ENCODE measurements around the gene DAPL1. TPM values are rescaled to one million over a fixed set of nuclear protein-coding genes. Genes with fewer than 3 reads are reported as not detected.
"Not testable (repeated sequence)": the region's sequence is repeated elsewhere in the genome, so short reads cannot be mapped to it uniquely, and the experiment has no call there.

The DAPL1 gene
- total RNA-seq, 4 donors from 2014 or later = not detected

DNA sequence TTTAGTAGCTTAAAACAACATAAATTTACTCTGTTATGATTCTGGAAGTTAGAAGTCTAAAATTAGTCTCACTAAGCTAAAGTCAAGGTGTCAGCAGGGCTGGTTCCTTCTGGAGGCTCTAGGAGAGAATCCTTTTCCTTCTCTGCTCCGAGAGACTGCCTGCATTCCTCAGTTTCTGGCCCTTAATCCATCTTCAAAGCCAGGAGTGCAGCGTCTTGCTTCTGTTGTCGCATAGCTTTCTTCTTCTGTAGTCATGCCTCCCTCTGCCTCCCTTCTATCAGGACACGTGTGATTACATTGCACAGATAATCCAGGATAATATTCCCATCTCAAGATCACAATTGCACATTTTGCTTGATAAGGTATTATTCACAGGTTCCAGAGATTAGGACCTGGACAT is 35.1 kb downstream of the DAPL1 start:
- H3K4me1 ChIP-seq = no peaks in the 10 kb centered on the region
- intact Hi-C loops (cut with DNase I; ENCODE audit: low total_unique reads) = no loop called here
- H3K27ac ChIP-seq = peak overlapping the region in 1 of 2 donors; percentile 10
- no peak overlapping the region for H3K4me3 ChIP-seq
- no peaks in the 10 kb centered on the region for H3K36me3 ChIP-seq
- H3K27me3 ChIP-seq = no peaks in the 10 kb centered on the region
- H3K9me3 ChIP-seq = no peaks in the 10 kb centered on the region
- TF ChIP-seq, protein P1, sequence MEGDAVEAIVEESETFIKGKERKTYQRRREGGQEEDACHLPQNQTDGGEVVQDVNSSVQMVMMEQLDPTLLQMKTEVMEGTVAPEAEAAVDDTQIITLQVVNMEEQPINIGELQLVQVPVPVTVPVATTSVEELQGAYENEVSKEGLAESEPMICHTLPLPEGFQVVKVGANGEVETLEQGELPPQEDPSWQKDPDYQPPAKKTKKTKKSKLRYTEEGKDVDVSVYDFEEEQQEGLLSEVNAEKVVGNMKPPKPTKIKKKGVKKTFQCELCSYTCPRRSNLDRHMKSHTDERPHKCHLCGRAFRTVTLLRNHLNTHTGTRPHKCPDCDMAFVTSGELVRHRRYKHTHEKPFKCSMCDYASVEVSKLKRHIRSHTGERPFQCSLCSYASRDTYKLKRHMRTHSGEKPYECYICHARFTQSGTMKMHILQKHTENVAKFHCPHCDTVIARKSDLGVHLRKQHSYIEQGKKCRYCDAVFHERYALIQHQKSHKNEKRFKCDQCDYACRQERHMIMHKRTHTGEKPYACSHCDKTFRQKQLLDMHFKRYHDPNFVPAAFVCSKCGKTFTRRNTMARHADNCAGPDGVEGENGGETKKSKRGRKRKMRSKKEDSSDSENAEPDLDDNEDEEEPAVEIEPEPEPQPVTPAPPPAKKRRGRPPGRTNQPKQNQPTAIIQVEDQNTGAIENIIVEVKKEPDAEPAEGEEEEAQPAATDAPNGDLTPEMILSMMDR (IDR thresholded peaks at IDR 0.05) = no peak
- no peak for TF ChIP-seq POLR2A (IDR thresholded peaks at IDR 0.05)
- no peak for DNase-seq

GRCh38 chr2:158835431-158835830 is 40.3 kb downstream of the DAPL1 start:
- Histone ChIP-seq H3K9me3 (no peaks in the 10 kb centered on the region), H3K27me3 (no peaks in the 10 kb centered on the region), H3K4me1 (no peaks in the 10 kb centered on the region), H3K27ac (no peak overlapping the region), H3K36me3 (no peaks in the 10 kb centered on the region), H3K4me3 (no peak overlapping the region)
- no peak for TF ChIP-seq POLR2A (IDR thresholded peaks at IDR 0.05)
- DNase-seq = no peak
- intact Hi-C loops (cut with DNase I; ENCODE audit: low total_unique reads) = no loop called here

DNA sequence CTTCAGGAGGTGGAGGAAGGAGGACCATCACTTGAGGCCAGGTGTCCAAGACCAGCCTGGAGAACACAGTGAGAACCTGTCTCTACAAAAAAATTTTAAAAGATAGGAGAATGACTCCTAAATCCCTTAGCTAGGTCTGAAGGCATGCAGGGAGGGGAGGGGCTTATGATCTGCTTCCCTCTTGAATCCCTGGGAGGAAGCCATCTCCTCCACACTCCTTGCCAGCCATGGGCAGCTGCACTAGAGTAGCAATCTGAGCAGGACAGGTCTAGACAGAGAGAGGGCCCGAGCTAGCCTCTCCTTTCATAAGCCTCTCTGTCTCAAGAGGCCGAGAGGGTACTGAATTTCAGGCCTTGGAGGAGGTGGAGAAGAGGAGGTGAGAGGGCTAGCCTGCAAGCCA is 42.5 kb downstream of the DAPL1 start:
- H3K4me3 ChIP-seq = no peak overlapping the region
- intact Hi-C loops (cut with DNase I; ENCODE audit: low total_unique reads) = no loop called here
- no peaks in the 10 kb centered on the region for H3K27me3 ChIP-seq
- DNase-seq = no peak
- no peaks in the 10 kb centered on the region for H3K36me3 ChIP-seq
- no peak for TF ChIP-seq POLR2A (IDR thresholded peaks at IDR 0.05)
- TF ChIP-seq, protein P1 (IDR thresholded peaks at IDR 0.05) = no peak
- no peaks in the 10 kb centered on the region for H3K9me3 ChIP-seq
- H3K27ac ChIP-seq = no peak overlapping the region
- H3K4me1 ChIP-seq = no peaks in the 10 kb centered on the region

DNA sequence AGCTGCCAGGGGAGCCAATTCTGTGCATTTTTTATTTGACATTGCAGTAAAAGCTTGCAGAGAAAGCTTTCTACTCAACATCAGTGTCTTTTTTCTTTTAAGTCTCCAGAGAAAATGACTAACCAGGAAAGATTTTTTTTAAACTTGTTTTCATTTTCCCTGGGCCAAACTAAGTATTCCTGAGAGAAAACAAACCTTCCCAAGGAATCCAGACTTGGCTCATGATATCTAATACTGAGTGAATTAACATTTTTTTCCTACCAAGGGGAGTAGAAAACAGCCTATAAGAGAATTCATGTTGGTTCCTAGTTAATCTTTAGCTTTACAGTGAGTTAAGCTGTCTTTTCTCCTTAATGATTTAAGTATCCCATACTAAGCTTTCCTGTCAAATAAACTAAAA is 46.7 kb downstream of the DAPL1 start:
- intact Hi-C loops (cut with DNase I; ENCODE audit: low total_unique reads) = no loop called here
- H3K4me3 ChIP-seq = no peak overlapping the region
- peak overlapping the region; percentile 63 to 64 for H3K27ac ChIP-seq
- no peak for DNase-seq
- H3K4me1 ChIP-seq = no peaks in the 10 kb centered on the region
- no peaks in the 10 kb centered on the region for H3K27me3 ChIP-seq
- no peaks in the 10 kb centered on the region for H3K9me3 ChIP-seq
- H3K36me3 ChIP-seq = no peaks in the 10 kb centered on the region
- TF ChIP-seq POLR2A (IDR thresholded peaks at IDR 0.05) = no peak
- TF ChIP-seq, protein P1 (IDR thresholded peaks at IDR 0.05) = no peak

GRCh38 chr2:158845444-158845843 is 50.3 kb downstream of the DAPL1 start:
- H3K36me3 ChIP-seq = no peaks in the 10 kb centered on the region
- H3K27me3 ChIP-seq = no peaks in the 10 kb centered on the region
- no peaks in the 10 kb centered on the region for H3K9me3 ChIP-seq
- no peaks in the 10 kb centered on the region for H3K4me1 ChIP-seq
- DNase-seq = no peak
- no peak overlapping the region for H3K4me3 ChIP-seq
- intact Hi-C loops (cut with DNase I; ENCODE audit: low total_unique reads) = no loop called here
- no peak overlapping the region for H3K27ac ChIP-seq
- TF ChIP-seq, protein P1 (IDR thresholded peaks at IDR 0.05) = no peak
- TF ChIP-seq POLR2A (IDR thresholded peaks at IDR 0.05) = no peak

- H3K4me3 ChIP-seq = no peak overlapping the region
- H3K4me1 ChIP-seq = no peaks in the 10 kb centered on the region
- no peaks in the 10 kb centered on the region for H3K9me3 ChIP-seq
- H3K27ac ChIP-seq = no peak overlapping the region
- TF ChIP-seq, protein P1 (IDR thresholded peaks at IDR 0.05) = no peak
- no peak for TF ChIP-seq POLR2A (IDR thresholded peaks at IDR 0.05)
- no peaks in the 10 kb centered on the region for H3K27me3 ChIP-seq
- H3K36me3 ChIP-seq = no peaks in the 10 kb centered on the region
- no peak for DNase-seq
- intact Hi-C loops (cut with DNase I; ENCODE audit: low total_unique reads) = no loop called here
These were observed 50.7 kb downstream of the DAPL1 start for GRCh38 chr2:158845859-158846258.

- H3K36me3 ChIP-seq; H3K4me3 ChIP-seq; intact Hi-C loops (cut with DNase I; ENCODE audit: low total_unique reads); H3K27me3 ChIP-seq; DNase-seq; H3K9me3 ChIP-seq; H3K4me1 ChIP-seq; H3K27ac ChIP-seq: not testable (repeated sequence)
These were observed 52.4 kb downstream of the DAPL1 start for GRCh38 chr2:158847526-158847925.

DNA sequence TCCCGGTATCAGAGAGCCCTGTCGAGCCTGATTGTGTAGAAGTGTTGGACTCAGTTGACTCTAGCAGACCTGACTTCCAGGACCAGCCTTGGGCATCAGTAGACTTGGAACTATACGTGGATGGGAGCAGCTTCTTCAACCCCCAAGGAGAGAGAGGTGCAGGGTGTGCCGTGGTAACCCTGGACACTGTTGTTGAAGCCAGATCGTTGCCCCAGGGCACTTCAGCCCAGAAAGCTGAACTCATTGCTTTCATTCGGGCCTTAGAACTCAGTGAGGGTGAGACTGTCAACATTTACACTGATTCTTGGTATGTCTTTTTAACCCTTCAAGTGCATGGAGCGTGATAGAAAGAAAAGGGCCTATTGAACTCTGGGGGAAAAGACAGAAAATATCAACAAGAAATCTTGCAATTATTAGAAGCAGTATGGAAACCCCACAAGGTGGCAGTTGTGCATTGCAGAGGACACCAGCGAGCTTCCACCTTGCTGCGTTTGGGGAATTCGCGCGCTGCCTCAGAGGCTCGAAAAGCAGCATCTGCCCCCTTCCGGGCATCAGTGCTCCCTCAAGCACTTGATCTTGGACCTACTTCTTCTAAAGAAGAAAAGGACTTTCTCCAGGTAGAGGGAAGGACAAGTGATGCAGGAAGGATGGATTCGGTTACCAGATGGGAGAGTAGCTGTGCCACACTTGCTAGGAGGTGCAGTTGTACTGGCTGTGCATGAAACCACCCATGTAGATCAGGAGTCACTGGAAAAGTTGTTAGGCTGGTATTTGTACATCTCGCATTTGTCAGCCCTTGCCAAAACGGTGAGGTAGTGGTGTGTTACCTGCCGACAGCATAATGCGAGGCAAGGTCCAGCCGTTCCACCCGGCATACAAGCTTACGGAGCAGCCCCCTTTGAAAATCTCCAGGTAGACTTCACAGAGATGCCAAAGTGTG is 53.2 kb downstream of the DAPL1 start:
- H3K36me3 ChIP-seq; H3K4me1 ChIP-seq; intact Hi-C loops (cut with DNase I; ENCODE audit: low total_unique reads); DNase-seq; H3K9me3 ChIP-seq; H3K4me3 ChIP-seq; H3K27me3 ChIP-seq; H3K27ac ChIP-seq: not testable (repeated sequence)
